Fibroblast of villous mesenchyme (primary cell): ENCODE results near the gene ARID3A. TPM values are rescaled to one million over a fixed set of nuclear protein-coding genes. Genes with fewer than 3 reads are reported as not detected.

Source experiments
- DNase-seq: peaks from one replicate; pipeline ENCODE4 v3.0.0-alpha.2; 2010; ENCODE audit warnings: low read depth
- H3K4me3 ChIP-seq: 2 replicates; pipeline ENCODE4 v1.5.1; 2011; ENCODE audit warnings: low read depth, mild to moderate bottlenecking, low read length
- CTCF ChIP-seq: IDR thresholded peaks from 2 replicates; pipeline ENCODE4 v1.5.1; 2012; ENCODE audit warnings: low read depth, mild to moderate bottlenecking, low read length; ENCODE audit not compliant: insufficient read depth
- total RNA-seq: library from RNA; depleted of rRNA; stranded (reverse); fragments of >200 nt; gene quantifications from 2 replicates; pipeline ENCODE4 v1.2.3, GENCODE V29; 2012

ARID3A gene
- total RNA-seq, 1 donor = 45.8 TPM

- no peak for DNase-seq
- no peak for TF ChIP-seq CTCF
- no peak overlapping the region for H3K4me3 ChIP-seq
These were observed 29.4 kb upstream of the ARID3A start for GRCh38 chr19:896434-896833.

- H3K4me3 ChIP-seq = no peak overlapping the region
- DNase-seq = no peak
- no peak for TF ChIP-seq CTCF
These were observed 28.8 kb upstream of the ARID3A start for GRCh38 chr19:896999-897398.

- DNase-seq = no peak
- peak; percentile 13 for TF ChIP-seq CTCF
- no peak overlapping the region for H3K4me3 ChIP-seq
These were observed 28.3 kb upstream of the ARID3A start for GRCh38 chr19:897442-898039.

GRCh38 chr19:898663-899062 lies 27.2 kb upstream of the ARID3A start:
- no peak for TF ChIP-seq CTCF
- no peak for DNase-seq
- H3K4me3 ChIP-seq = no peak overlapping the region

- no peak for DNase-seq
- TF ChIP-seq CTCF = no peak
- H3K4me3 ChIP-seq = no peak overlapping the region
These were observed 26.3 kb upstream of the ARID3A start for GRCh38 chr19:899336-900042.

GRCh38 chr19:900043-900301 lies 25.9 kb upstream of the ARID3A start:
- H3K4me3 ChIP-seq = no peak overlapping the region
- no peak for DNase-seq
- no peak for TF ChIP-seq CTCF

GRCh38 chr19:900302-901111 lies 25.3 kb upstream of the ARID3A start:
- H3K4me3 ChIP-seq = no peak overlapping the region
- TF ChIP-seq CTCF = no peak
- DNase-seq = no peak
